ENCODE data around the gene TBC1D7. TPM values are rescaled to one million over a fixed set of nuclear protein-coding genes. Genes with fewer than 3 reads are reported as not detected.

TBC1D7 gene
- total and polyA plus RNA-seq, 2 of the 4 experiments (the other 2 are of a cell fraction) = 14.3 to 22.6 TPM

DNA sequence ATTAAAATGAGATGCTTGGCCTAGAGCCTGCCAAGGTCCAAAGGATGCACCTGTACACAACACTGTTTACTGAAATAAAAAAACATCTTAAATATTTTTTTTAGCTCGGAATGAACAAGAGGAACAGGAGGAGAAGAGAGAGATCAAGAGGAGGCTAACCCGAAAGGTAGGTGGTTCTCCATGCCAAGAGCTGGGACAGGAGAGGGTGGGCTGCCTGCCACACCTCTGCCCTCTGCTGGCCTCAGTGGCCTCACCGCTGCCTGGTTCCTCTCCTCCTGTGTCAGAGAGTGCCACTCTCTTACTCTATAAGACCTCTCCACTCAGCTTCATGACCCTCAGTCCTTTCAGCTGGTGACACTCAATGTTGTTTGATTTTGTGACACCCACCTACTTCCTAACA lies 50.2 kb downstream of the TBC1D7 start:
- Histone ChIP-seq H3K4me3 (ENCODE audit: insufficient read depth, low read depth, low read length) (no peak overlapping the region), H2AFZ (replicated peaks; ENCODE audit: low read length, poor library complexity) (no peak overlapping the region), H3K27me3 (ENCODE audit: control insufficient read depth, insufficient read depth, low read length) (no peaks in the 10 kb centered on the region), H2BK5ac (ENCODE audit: low read depth, low read length, poor library complexity, severe bottlenecking) (no peak overlapping the region), H3K23ac (ENCODE audit: low read depth, low read length) (no peak overlapping the region), H3K9me3 (ENCODE audit: control insufficient read depth, insufficient read depth, low read length) (no peaks in the 10 kb centered on the region), H4K91ac (ENCODE audit: insufficient read depth, low read depth, low read length) (no peak overlapping the region), H3K14ac (replicated peaks; ENCODE audit: low read depth, low read length) (no peak overlapping the region), H3K4me1 (ENCODE audit: control insufficient read depth, insufficient read depth, low read length) (no peaks in the 10 kb centered on the region), H2AK5ac (ENCODE audit: low read depth, low read length) (no peak overlapping the region), H3K9me1 (ENCODE audit: insufficient read depth, low read length) (no peaks in the 10 kb centered on the region), H3K9ac (ENCODE audit: low read depth, low read length) (no peak overlapping the region), H3K18ac (ENCODE audit: low read depth, low read length) (no peak overlapping the region), H2BK20ac (ENCODE audit: low read depth, low read length) (no peak overlapping the region), H3K56ac (ENCODE audit: extremely low read depth, insufficient read depth, low read length) (no peak overlapping the region), H2BK15ac (ENCODE audit: low read depth, low read length) (no peak overlapping the region), H2AK9ac (replicated peaks; ENCODE audit: low read depth, low read length, poor library complexity) (no peak overlapping the region), H4K20me1 (ENCODE audit: insufficient read depth, low read length) (no peaks in the 10 kb centered on the region), H3K4me2 (ENCODE audit: low read depth, low read length) (no peak overlapping the region), H3K79me1 (ENCODE audit: low read depth in 1 of 2, low read length in 2 of 2) (no peaks in the 10 kb centered on the region), H3K4ac (ENCODE audit: low read depth, low read length) (no peak overlapping the region), H4K5ac (ENCODE audit: low read depth, low read length) (no peak overlapping the region), H2BK120ac (ENCODE audit: low read depth, low read length) (no peak overlapping the region), H3K36me3 (ENCODE audit: control insufficient read depth, insufficient read depth, low read length) (no peaks in the 10 kb centered on the region), H4K8ac (ENCODE audit: low read depth in 2 of 2, low read length in 2 of 2) (no peak overlapping the region), H3K27ac (ENCODE audit: insufficient read depth, low read length) (no peak overlapping the region)
- ChIA-PET CTCF (no interaction called here), POLR2A (ENCODE audit: unreplicated experiment) (no interaction called here)
- in situ Hi-C loops (cut with MboI; ENCODE audit: low sequenced_read_pairs) (no loop called here), intact Hi-C loops (cut with micrococcal nuclease) (no loop called here), dilution Hi-C loops (cut with HindIII; ENCODE audit: low sequenced_read_pairs, unreplicated experiment) (no loop called here)
- DNase-seq (no peak), ATAC-seq (ENCODE audit: low read depth) (no peak)
- no TSS peak for BruUV-seq (replicated peaks)
- no peak for TF ChIP-seq NFE2L2 (IDR thresholded peaks at IDR 0.05; ENCODE audit: low read depth, low read length)
- TF ChIP-seq, protein P1, sequence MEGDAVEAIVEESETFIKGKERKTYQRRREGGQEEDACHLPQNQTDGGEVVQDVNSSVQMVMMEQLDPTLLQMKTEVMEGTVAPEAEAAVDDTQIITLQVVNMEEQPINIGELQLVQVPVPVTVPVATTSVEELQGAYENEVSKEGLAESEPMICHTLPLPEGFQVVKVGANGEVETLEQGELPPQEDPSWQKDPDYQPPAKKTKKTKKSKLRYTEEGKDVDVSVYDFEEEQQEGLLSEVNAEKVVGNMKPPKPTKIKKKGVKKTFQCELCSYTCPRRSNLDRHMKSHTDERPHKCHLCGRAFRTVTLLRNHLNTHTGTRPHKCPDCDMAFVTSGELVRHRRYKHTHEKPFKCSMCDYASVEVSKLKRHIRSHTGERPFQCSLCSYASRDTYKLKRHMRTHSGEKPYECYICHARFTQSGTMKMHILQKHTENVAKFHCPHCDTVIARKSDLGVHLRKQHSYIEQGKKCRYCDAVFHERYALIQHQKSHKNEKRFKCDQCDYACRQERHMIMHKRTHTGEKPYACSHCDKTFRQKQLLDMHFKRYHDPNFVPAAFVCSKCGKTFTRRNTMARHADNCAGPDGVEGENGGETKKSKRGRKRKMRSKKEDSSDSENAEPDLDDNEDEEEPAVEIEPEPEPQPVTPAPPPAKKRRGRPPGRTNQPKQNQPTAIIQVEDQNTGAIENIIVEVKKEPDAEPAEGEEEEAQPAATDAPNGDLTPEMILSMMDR (conservative IDR thresholded peaks at IDR 0.05; ENCODE audit: low read depth, low read length) = no peak
- WGBS, 2 experiments (ENCODE audit: extremely low coverage in 2 of 2, insufficient read length in 1 of 2) = no CpG with 5 or more reads among the region's 3 CpGs
